AG08396 (cell line): ENCODE measurements around the gene DIAPH2.

Experiments
- DNase-seq: peaks from one replicate; pipeline ENCODE4 v3.0.0; 2012; ENCODE audit warnings: low spot score, mixed read lengths

Gene DIAPH2

DNA sequence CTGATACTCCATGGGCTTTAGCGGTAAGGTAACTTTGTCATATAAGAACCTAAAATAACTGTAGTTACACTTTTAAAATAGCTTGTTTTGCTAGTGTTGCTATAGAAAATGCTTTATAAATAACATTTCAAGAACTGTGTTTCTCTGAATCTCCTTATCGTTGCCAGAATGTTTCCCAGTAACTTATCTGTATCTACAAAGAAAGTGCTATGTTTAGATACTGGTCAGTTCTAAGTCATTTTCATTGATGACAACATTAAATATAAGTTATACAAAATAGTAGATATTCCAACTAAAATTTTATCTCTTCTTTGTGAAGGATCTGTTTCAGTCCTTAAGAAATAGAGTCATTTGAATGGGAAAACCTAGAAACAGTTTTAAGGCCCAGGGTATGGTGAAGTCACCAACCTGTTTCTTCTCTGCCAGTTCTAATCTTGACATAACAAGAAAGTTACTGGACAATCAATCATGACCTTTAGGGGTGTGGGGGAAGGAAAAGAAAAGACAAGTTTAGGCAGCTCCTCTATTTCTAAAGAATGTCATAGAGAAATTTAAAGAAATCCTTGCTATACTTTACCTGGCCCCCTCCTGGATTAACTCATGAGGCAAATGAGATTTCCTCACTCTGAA, 625.0 kb downstream of the DIAPH2 start:
- DNase-seq, result no peak

DNA sequence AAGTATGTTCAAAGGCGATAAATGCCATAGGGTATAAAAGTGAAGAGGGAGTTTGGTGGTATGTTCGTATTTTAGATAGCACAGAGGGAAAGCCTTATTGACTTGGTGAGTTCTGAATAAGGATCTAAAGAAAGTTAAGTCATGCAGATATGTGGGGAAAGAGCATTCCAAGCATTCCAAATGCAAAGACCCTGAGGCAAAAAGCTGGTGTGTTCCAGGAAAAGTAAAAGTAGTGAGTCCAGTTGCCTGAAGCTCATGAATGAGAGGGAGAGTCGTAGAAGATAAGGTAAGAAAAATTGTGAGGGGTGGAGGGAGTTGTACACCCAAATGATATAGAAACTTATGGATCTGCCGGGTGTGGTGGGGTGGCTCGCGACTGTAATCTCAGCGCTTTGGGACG, 625.7 kb downstream of the DIAPH2 start:
- DNase-seq, result no peak

DNA sequence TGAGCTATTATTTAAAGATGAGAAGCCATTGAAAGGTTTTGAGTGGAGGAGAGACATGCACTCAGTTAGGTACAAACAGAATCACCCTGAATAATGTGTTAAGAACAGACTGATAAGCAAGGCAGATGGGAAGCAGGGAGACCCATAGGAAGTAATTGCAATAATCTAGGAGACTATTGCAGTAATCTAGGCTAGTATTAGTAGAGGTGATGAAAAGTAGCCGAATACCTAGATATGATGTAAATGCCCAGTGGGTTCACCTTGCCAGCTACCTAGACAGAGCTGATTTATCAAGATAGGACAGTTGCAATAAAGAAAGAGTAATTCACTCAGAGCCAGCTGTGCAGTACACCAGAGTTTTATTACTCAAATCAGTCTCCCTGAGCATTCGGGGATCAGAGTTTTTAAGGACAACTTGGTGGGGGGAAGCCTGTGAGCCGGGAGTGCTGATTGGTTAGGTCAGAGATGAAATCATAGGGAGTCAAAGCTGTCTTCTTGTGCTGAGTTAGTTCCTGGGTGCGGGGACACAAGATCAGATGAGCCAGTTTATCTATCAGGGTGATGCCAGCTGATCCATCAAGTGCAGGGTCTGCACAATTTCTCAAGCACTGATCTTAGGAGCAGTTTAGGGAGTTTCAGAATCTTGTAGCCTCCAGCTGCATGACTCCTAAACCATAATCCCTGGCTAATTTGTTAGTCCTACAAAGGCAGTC, 626.6 kb downstream of the DIAPH2 start:
- no peak for DNase-seq

DNA sequence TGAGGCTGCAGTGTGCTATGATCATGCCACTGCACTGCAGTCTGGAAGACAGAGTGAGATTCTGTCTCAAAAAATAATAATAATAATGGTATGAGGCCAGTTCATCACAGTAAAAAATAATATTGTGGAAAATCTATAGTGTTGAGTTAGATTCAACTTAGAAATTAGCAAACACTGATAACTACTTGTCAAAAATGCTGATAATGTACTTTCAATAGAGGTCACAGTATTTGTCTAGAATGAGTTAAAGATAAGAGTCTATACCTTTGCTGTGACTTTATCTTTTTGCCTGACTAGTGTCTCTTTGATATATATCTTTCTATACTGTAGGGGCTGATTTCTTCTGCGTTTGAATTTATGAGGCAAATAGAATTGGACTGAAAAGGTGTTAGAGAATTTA, 629.7 kb downstream of the DIAPH2 start:
- DNase-seq, result no peak

DNA sequence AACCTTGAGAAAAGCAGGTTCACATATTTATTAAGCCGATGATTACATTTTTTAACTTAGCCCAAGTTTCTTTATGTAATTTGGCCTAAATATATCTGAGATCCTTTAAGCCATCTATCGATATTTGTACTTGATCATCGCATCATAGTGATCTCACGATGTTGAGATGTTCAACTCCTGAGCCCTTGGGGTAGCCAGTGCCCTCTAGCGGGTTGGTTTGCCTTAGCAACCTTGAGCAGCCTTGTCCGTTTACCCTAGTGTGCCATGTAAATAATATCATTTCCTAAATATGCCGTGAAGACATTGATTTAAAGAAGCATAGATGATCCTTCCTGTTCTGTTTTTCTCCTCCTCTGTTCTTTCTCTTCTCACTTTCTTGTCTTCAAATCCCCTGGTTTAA, 631.3 kb downstream of the DIAPH2 start:
- DNase-seq, result no peak

DNA sequence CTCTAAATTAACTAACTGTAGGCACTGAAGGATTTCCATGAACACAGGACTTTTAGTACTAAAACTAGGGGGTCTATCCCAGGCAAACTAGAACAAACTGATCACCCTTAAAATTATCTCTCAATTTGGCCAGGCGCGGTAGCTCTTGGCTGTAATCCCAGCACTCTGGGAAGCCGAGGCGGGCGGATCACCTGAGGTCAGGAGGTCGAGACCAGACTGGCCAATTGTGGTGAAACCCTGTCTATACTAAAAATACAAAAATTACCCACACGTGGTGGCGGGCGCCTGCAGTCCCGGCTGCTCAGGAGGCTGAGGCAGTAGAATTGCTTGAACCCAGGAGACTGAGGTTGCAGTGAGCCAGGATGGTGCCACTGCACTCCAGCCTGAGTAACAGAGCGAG, 635.7 kb downstream of the DIAPH2 start:
- no peak for DNase-seq

DNA sequence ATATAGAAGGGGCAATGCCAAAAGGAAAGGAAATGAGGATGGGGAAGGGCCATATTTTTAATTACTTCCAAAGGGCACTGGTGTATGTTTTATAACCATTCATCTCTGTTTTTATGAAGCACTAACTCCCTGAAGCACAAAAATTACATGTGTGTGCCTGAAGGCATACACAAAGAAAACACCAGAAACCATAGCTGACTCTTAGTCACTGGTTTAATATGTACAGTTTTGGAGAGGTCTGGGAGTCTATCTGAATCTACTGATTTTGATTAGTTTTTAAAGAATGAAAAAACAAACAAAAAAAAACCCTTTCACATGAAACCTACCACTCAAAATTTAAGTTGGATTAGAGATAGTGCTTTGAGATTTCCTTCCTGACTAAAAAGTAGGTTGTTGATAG, 637.8 kb downstream of the DIAPH2 start:
- DNase-seq, result no peak

DNA sequence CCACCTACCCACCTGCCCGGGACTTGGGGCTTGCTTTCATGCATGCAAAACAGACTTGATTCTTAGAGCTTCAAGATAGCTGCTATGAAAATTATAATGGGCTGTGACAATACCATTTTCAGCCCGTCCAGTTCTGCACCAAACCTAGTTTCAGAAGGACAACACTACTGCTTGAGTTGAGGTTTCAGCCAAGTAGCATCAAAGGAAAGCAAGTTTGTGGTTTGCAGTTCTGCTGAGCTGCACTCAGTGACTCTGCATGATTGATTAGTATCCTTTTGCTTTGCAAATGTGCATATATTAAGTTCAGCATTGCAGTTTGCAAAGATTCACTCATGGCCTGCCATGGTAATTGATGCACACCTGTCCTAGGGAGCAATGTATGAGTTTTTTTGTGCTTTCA, 641.8 kb downstream of the DIAPH2 start:
- DNase-seq, result no peak

DNA sequence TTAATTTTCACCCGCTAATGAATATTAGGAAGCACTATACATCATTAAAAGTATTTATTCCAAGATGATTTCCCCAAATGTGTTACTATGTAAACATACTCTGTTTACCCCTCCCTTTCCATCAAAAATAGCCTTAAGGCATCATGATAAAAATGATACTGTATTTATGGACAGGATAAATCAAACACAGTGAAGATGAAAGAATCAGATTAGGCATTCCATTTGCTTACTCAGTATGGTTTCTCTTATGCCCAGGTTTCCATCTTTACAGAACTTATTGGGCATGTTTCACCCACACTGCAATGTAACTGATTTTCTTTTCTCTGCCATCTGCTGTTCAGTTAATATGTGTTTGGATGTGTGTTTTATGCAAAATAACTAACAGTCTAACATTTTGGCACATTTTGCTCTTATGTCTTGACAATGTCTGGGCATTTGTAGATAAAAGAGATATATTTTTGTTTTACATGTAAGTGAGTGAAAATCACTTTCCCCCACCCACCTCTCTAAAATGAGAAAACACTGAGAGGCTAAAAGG, 644.3 kb downstream of the DIAPH2 start:
- DNase-seq, result no peak

DNA sequence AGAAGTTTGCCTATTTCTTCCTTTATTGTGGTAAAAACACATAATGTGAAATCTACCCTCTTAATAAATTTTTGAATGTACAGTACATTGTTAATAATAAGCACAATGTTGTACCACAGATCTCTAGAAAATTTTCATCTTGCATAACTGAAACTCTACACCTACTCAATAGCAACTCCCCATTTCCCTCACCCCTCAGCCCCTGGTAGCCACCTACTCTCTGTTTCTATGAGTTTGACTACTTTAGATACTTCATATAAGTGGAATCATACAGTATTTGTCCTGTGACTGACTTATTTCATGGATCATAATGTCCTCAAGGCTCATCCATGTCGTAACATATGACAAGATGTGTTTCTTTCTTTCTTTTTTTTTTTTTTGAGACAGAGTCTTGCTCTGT, 645.5 kb downstream of the DIAPH2 start:
- no peak for DNase-seq

DNA sequence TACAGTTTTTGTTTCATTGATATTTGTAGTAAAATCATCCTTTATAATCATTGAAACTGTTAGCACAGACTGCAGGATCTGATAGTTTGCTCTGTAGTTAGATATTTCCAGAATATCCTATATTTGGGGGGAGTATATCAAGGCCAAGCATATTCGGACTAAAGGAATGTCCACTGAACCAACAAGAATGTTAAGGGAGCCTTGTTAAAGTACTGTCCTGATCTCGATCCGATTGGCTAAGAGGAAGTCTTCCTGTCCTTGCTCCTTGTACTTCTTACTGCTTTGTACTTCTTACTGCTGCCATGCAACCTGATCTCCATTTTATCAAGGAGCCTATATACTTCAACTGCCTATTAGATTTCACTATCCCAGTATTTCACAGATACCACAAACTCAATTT, 648.3 kb downstream of the DIAPH2 start:
- peak; percentile 13 for DNase-seq

DNA sequence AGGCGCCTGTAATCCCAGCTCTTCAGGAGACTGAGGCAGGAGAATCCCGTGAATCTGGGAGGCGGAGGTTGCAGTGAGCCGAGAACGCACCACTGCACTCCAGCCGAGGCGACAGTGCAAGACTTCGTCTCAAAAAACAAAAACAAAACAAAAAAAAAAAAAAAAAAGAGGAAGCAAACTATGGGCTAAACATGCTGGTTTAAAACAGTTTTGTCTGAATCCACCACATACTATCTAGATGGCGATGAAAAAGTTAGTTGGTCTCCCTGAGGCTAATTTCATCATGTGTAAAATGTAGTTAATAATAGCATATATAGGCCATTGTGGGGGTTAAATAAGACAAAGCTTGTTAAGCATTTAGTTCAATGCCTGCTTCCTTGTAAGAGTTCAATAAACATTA, 650.2 kb downstream of the DIAPH2 start:
- no peak for DNase-seq

DNA sequence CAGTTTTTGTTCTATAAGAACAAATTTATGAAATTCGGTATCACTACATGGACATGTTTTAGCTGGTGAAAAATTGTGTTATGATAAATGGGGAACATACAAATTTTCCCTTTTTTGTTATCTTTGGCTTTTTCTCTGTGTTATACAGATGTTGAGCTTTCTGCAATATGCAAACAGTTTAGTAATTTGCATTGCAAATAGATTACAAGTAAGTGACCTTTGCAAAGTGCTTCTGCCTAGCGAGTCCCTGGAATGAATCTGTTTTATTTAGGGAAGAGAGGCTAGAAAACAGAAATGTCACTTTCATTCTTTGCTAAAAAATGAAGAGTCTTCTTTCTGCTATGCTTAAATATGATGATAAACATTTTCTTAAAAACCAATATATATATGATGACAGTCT, 660.1 kb downstream of the DIAPH2 start:
- no peak for DNase-seq

DNA sequence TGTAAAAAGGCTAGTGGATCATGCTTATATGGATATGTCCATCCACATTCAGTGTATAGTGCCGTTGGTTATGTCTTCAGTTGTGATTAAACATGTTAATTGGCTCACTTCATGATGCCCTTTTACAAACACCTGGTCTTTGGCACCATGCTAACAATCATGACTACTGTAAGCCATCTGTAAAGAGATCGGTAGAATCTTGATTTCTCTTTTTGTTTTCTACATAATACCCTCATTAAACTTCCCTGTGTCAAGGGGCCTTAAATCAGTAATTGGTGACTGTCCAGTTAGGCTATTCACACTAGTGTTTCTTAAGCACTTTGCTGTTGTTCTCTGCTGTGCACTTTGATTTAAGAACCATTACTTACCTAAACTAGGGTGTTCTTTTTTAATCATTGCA, 674.3 kb downstream of the DIAPH2 start:
- DNase-seq, result no peak

DNA sequence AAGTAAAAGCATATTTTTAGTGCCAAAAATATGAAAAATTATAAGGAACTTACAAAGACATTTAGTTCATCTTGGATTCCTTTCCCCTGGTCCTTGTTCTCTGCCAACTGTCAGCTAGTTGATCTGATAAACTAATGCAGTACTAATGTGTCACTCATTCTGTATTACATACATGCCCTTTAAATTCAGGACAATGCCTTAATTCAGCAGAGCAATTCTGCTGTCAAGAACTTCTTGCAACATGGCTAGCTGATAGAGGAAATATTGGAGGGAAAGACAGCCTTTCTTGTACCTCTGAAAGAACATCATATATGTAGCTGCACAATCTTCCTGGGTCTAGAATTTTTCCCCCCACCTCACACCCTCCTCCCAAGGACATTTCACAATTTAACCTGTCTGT, 679.2 kb downstream of the DIAPH2 start:
- no peak for DNase-seq

DNA sequence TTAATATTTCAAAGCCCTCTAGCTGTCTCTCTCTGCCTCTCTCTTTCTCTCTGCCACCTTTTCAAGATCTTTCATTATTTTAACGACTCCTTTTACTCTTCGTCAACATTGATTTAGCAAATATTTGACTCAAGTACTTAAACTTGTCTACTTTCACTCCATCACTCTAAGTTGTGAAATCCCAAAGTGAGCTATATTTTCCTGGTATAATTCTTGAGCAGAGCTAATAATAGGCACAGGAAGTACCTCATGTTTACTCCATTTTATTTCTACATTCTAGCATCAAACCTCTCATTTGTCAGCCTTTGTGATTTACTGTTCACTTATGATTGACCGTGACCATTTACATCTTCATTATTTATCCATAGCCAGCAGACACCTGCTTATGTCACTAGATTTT, 681.6 kb downstream of the DIAPH2 start:
- no peak for DNase-seq

DNA sequence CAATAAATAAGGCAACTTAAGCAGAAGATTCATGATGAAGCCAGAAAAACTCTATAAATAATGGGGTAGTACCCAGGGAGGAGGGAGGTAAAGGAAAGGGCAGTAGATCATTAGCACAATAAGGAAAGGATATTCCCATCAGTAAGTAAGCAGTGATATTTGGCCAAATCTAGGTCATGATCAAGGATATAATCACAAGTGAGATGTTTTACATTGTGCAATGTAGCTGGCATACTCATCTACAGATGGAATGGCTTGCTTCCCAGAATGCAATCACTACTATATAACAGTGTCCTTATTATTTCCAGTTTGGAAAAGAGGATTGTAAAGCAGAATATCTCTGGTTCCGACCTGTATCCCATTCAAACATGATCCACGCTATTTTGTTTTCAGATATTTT, 682.5 kb downstream of the DIAPH2 start:
- no peak for DNase-seq

DNA sequence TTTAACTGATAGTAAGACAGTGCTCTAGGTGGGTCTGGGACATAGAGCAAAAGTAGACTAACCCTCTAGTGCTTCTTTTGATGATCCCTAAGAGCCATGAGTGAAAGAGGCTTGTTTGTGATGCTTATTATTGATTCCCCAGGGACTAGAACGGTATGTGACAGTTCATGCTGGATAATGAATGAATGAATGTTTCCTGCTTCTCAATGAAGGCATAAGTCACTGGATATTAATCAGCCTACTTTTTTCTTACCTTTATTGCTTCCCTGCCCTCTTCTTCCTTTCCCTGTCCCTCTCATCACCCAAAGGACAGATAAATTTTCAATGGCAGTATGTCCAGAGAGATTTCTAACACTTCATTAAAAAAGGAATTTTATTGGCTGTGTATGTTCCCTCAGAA, 685.3 kb downstream of the DIAPH2 start:
- no peak for DNase-seq

DNA sequence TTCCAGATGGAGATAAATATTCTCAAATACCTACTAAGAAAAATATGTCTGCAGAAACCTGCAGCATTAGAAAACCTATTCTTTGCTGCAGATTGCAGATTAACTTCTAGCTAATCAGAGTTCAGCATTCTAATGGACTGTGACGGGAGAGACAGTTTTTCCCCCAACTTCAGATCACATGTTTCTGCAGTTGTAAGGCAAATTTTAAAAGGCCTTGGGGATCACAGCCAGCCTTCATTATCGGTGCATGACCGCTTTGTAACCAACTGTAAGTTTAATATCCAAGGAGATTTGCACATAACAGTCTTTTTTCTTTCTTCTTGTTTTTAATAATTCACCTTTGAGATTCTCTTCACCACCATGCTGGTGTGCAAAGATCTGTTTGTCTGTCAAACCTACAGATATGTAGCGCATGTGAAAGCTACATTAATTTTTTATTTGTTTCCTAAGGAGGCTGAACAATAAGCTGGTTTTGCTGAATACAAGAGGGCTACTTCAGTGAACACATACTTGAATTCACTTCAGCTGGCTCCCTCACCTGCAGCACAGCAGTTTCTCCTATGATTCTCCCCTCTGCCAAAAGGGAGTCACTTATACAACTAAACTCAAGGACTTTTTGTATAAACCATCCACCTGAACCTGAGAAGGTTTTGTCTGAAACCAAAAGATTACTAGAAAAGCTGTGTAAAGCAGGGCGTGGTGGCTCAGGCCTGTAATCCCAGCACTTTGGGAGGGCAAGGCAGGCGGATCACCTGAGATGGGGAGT, 687.5 kb downstream of the DIAPH2 start:
- no peak for DNase-seq

DNA sequence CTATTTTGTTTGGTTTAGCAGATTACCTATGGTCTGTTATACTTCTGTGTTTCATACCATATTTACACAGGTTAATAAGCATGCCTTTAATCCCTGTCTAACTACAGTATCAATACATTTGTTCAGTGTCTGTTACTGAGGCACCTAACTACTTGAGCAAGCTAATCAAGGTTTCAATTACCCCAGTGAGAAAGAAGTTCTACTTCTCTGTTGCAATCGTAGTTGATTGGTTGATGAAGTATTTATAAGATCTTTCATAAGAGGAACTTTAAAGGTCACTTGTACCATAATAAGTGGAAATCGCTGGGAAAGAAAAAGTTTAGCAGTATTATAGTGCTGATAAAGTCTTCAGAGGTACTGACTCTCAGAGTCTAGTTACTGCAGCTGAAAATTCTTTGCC, 689.6 kb downstream of the DIAPH2 start:
- no peak for DNase-seq

DNA sequence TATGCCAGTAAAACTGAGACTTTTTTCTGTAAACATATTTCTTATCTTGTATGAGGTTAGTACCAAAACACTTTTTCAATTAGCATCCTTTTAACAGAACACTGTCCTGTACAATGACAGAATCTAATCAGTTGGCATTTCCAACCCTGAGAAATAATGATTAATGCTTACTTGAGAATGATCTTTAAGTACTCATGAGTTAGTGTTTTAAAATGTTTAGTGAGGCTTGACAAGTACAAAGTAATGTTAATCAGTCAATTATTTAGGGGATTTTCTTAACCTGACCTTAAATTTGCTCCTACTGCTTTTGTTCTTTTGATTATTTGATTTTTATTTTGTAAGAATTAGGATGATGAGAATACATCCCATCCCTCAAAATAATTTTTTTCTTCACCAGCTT, 695.6 kb downstream of the DIAPH2 start:
- DNase-seq, result no peak

DNA sequence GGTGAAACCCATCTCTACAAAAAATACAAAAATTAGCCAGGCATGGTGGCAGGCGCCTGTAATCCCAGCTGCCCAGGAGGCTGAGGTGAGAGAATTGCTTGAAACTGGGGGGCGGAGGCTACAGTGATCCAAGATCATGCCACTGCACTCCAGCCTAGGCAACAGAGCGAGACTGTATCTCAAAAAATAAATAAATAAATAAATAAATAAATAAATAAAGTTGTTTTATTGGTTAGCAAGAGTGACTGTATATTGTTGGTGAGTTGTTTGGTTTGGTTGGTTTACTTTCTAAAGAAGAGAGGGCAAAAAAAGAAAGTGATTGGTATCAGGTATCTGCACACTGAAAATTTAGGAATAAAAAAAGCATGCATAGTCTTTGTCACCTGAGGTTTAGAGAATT, 700.0 kb downstream of the DIAPH2 start:
- no peak for DNase-seq

DNA sequence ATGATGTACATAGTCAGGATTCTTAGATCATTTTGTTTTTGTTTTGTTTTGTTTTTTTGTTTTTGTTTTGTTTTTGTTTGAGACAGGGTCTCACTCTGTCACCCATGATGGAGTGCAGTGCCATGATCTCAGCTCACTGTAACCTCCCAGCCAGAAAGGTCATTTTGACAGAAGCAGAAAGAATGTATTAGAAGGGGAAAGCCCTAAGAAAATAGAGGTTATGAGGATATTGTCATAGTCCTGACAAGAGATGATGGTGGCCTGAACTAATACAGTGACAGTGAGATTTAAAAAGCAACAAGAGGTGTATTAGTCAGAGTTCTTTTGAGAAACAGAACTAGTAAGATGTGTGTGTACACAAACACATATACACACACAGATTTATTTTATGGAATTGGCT, 702.4 kb downstream of the DIAPH2 start:
- DNase-seq, result no peak
